Right atrium auricular region (tissue), 2 donors: ENCODE data around the gene CRACR2B. TPM values are rescaled to one million over a fixed set of nuclear protein-coding genes. Genes with fewer than 3 reads are reported as not detected.
A peak's percentile ranks its signal among the peaks of the same experiment; 100 is the strongest.

Experiments used
- DNase-seq: peaks from one replicate; pipeline ENCODE4 v3.0.0-alpha.2; 2019; ENCODE audit warnings: low spot score
- H3K27ac ChIP-seq, 2 donors: fragments of 200-600 bp; sonication (generic); 1 replicate in 1 of 2; 2 replicates in 1 of 2; pipeline ENCODE4 v1.5.1; 2016 to 2019
- H3K27me3 ChIP-seq, 2 donors: fragments of 200-600 bp; sonication (generic); one replicate each; pipeline versions ENCODE4 v1.5.1 to v1.6.0; 2017 to 2019
- H3K36me3 ChIP-seq: fragments of 200-600 bp; sonication (generic); one replicate; pipeline ENCODE4 v1.5.1; 2016
- H3K4me1 ChIP-seq, 2 donors: fragments of 200-600 bp; sonication (generic); one replicate each; pipeline versions ENCODE4 v1.5.1 to v1.6.0; 2017 to 2019
- H3K4me3 ChIP-seq, 2 donors: fragments of 200-600 bp; sonication (generic); 1 replicate in 1 of 2; 2 replicates in 1 of 2; pipeline ENCODE4 v1.5.1; 2017 to 2019; ENCODE audit warnings: mild to moderate bottlenecking in 1 of 2, moderate library complexity in 1 of 2
- H3K9me3 ChIP-seq, 2 donors: fragments of 200-600 bp; sonication (generic); one replicate each; pipeline ENCODE4 v1.5.1; 2019
- CTCF ChIP-seq, 2 donors: fragments of 200-600 bp; sonication (generic); IDR thresholded peaks; one replicate each; pipeline ENCODE4 v1.5.1; 2019; ENCODE audit warnings: antibody characterized with exemption in 2 of 2
- total RNA-seq, 2 donors: library from RNA; depleted of rRNA; stranded (reverse); fragments of >200 nt; gene quantifications; one replicate each; pipeline ENCODE4 v1.1.0, GENCODE V29; 2016

Gene CRACR2B
- total RNA-seq, 2 donors from 2014 or later: 15.6 to 29.7 TPM

- Histone ChIP-seq H3K36me3 (no peaks in the 10 kb centered on the region), H3K27me3 (peaks cover 0 to 9% of the 10 kb centered on the region in 2 donors), H3K27ac (no peak overlapping the region), H3K4me3 (no peak overlapping the region), H3K9me3 (no peaks in the 10 kb centered on the region), H3K4me1 (peaks cover 0 to 44% of the 10 kb centered on the region in 2 donors)
- no peak for DNase-seq
- no peak for TF ChIP-seq CTCF (IDR thresholded peaks at IDR 0.05)
Observed at GRCh38 chr11:794013-794765, 33.5 kb upstream of the CRACR2B start.

- H3K4me3 ChIP-seq: peak overlapping the region; percentile 59 to 68
- DNase-seq: no peak
- TF ChIP-seq CTCF (IDR thresholded peaks at IDR 0.05): no peak
Observed at GRCh38 chr11:794766-795633, 32.7 kb upstream of the CRACR2B start.

GRCh38 chr11:795634-796564 is 31.8 kb upstream of the CRACR2B start:
- H3K4me1 ChIP-seq: peaks cover 0 to 37% of the 10 kb centered on the region in 2 donors
- TF ChIP-seq CTCF (IDR thresholded peaks at IDR 0.05): no peak
- no peaks in the 10 kb centered on the region for H3K27me3 ChIP-seq
- H3K36me3 ChIP-seq: no peaks in the 10 kb centered on the region
- H3K9me3 ChIP-seq: no peaks in the 10 kb centered on the region
- peak overlapping the region; percentile 59 to 68 for H3K4me3 ChIP-seq
- DNase-seq: peak; percentile 78
- peak overlapping the region; percentile 69 to 86 for H3K27ac ChIP-seq

More at GRCh38 chr11:794766-795633, 32.7 kb upstream of the CRACR2B start:
- Histone ChIP-seq H3K9me3 (no peaks in the 10 kb centered on the region), H3K4me1 (peaks cover 0 to 39% of the 10 kb centered on the region in 2 donors), H3K27me3 (peaks cover 0 to 3% of the 10 kb centered on the region in 2 donors), H3K36me3 (no peaks in the 10 kb centered on the region), H3K27ac (peak overlapping the region in 1 of 2 donors; percentile 69)

GRCh38 chr11:796565-797295 is 31.0 kb upstream of the CRACR2B start:
- Histone ChIP-seq H3K36me3 (no peaks in the 10 kb centered on the region), H3K27ac (peak overlapping the region; percentile 69 to 86), H3K9me3 (no peaks in the 10 kb centered on the region), H3K4me1 (peaks cover 0 to 37% of the 10 kb centered on the region in 2 donors), H3K4me3 (peak overlapping the region; percentile 59 to 68), H3K27me3 (no peaks in the 10 kb centered on the region)
- DNase-seq: no peak
- TF ChIP-seq CTCF (IDR thresholded peaks at IDR 0.05): no peak
